GM23338 (cell line): Measurements from ENCODE around the gene TAS2R40. TPM values are rescaled to one million over a fixed set of nuclear protein-coding genes. Genes with fewer than 3 reads are reported as not detected.
A peak's percentile ranks its signal among the peaks of the same experiment; 100 is the strongest.

Source experiments
- ATAC-seq: fragments of 200-7000 bp; cut with Tn5 transposase; 3 replicates; pipeline ENCODE4 v1.9.1; 2020
- DNase-seq: peaks from one replicate; pipeline ENCODE4 v3.0.0-alpha.2; 2015; ENCODE audit warnings: low spot score
- H2AFZ ChIP-seq: fragments of 200-600 bp; sonication (generic); 2 replicates; pipeline ENCODE4 v1.8.0; 2016; ENCODE audit warnings: antibody characterized with exemption, mild to moderate bottlenecking, moderate library complexity
- H3F3A ChIP-seq: fragments of 200-600 bp; sonication (generic); replicated peaks from 2 replicates; pipeline ENCODE4 v1.8.0; 2017; ENCODE audit warnings: antibody characterized with exemption, mixed run types, low read depth
- H3K27ac ChIP-seq: fragments of 200-600 bp; sonication (generic); 2 replicates; pipeline ENCODE4 v1.6.1; 2016; ENCODE audit warnings: low read depth
- H3K27me3 ChIP-seq: fragments of 200-600 bp; sonication (generic); 2 replicates; pipeline ENCODE4 v1.8.0; 2016; ENCODE audit warnings: mild to moderate bottlenecking, mixed run types, moderate library complexity; ENCODE audit not compliant: insufficient read depth
- H3K36me3 ChIP-seq: fragments of 200-600 bp; sonication (generic); 2 replicates; pipeline ENCODE4 v1.8.0; 2016; ENCODE audit warnings: mild to moderate bottlenecking; ENCODE audit not compliant: insufficient read depth
- H3K4me1 ChIP-seq: fragments of 200-600 bp; sonication (generic); 2 replicates; pipeline ENCODE4 v1.8.0; 2016; ENCODE audit warnings: mild to moderate bottlenecking, moderate library complexity; ENCODE audit not compliant: insufficient read depth
- H3K4me2 ChIP-seq: fragments of 200-600 bp; sonication (generic); 2 replicates; pipeline ENCODE4 v1.7.1; 2017; ENCODE audit warnings: mixed run types
- H3K4me3 ChIP-seq: fragments of 200-600 bp; sonication (generic); 2 replicates; pipeline ENCODE4 v1.6.1; 2016; ENCODE audit warnings: mixed run types
- H3K79me2 ChIP-seq: fragments of 200-600 bp; sonication (generic); replicated peaks from 2 replicates; pipeline ENCODE4 v1.8.0; 2017; ENCODE audit warnings: mild to moderate bottlenecking; ENCODE audit not compliant: insufficient read depth
- H3K9me2 ChIP-seq: fragments of 200-600 bp; sonication (generic); 2 replicates; pipeline ENCODE4 v1.8.0; 2017; ENCODE audit not compliant: insufficient read depth
- H4K20me1 ChIP-seq: fragments of 200-600 bp; sonication (generic); replicated peaks from 2 replicates; pipeline ENCODE4 v1.8.0; 2017; ENCODE audit warnings: mild to moderate bottlenecking; ENCODE audit not compliant: insufficient read depth
- H3K27ac Mint-ChIP-seq: 2 replicates; pipeline ENCODE4 v1.8.0; 2020; ENCODE audit warnings: inconsistent platforms, mild to moderate bottlenecking, moderate library complexity, mixed read lengths
- H3K27me3 Mint-ChIP-seq: 3 replicates; pipeline ENCODE4 v1.8.0; 2022; ENCODE audit warnings: low read depth, mild to moderate bottlenecking, moderate library complexity, mixed read lengths, inconsistent platforms; ENCODE audit not compliant: insufficient read depth, poor library complexity
- H3K36me3 Mint-ChIP-seq: 3 replicates; pipeline ENCODE4 v1.8.0; 2021; ENCODE audit warnings: low read depth, mild to moderate bottlenecking, inconsistent platforms, moderate library complexity, mixed read lengths
- H3K4me1 Mint-ChIP-seq: 3 replicates; pipeline ENCODE4 v1.8.0; 2020; ENCODE audit warnings: mild to moderate bottlenecking, inconsistent platforms, mixed read lengths
- H3K4me3 Mint-ChIP-seq: 3 replicates; pipeline ENCODE4 v1.8.0; 2021; ENCODE audit warnings: moderate library complexity, mild to moderate bottlenecking, inconsistent platforms, mixed read lengths
- H3K9me3 Mint-ChIP-seq: 3 replicates; pipeline ENCODE4 v1.8.0; 2020; ENCODE audit warnings: moderate library complexity, mild to moderate bottlenecking, inconsistent platforms, mixed read lengths
- CREB1 ChIP-seq: fragments of 250-450 bp; sonication (Bioruptor Pico); IDR thresholded peaks from 2 replicates; pipeline ENCODE4 v1.5.0; 2020; ENCODE audit warnings: low read depth, mild to moderate bottlenecking, moderate library complexity
- EZH2 ChIP-seq: fragments of 200-600 bp; sonication (generic); IDR thresholded peaks from one replicate; pipeline ENCODE4 v1.8.0; 2017; ENCODE audit warnings: antibody characterized with exemption, mild to moderate bottlenecking, low read depth; ENCODE audit not compliant: unreplicated experiment
- EZH2phosphoT487 ChIP-seq: fragments of 200-600 bp; sonication (generic); IDR thresholded peaks from one replicate; pipeline ENCODE4 v1.8.1; 2018; ENCODE audit warnings: antibody characterized with exemption; ENCODE audit not compliant: unreplicated experiment
- NANOG ChIP-seq: IDR thresholded peaks from 2 replicates; pipeline ENCODE4 v1.6.1; 2016; ENCODE audit warnings: antibody characterized with exemption, borderline replicate concordance
- POLR2AphosphoS5 ChIP-seq: IDR thresholded peaks from 2 replicates; pipeline ENCODE4 v1.6.1; 2016; ENCODE audit warnings: antibody characterized with exemption, low read depth
- STAT1 ChIP-seq: IDR thresholded peaks from one replicate; pipeline ENCODE4 v1.6.1; 2016; ENCODE audit warnings: antibody characterized with exemption; ENCODE audit not compliant: unreplicated experiment
- ZNF114 ChIP-seq: fragments of 250-450 bp; sonication (Bioruptor Pico); IDR thresholded peaks from 2 replicates; pipeline ENCODE4 v1.5.0; 2020; ENCODE audit warnings: mild to moderate bottlenecking, moderate library complexity
- ZNF331 ChIP-seq: fragments of 250-450 bp; sonication (Bioruptor Pico); IDR thresholded peaks from 2 replicates; pipeline ENCODE4 v1.5.0; 2020; ENCODE audit warnings: low read depth, mild to moderate bottlenecking, moderate library complexity
- polyA plus RNA-seq: library from polyadenylated mRNA; unstranded; fragments of >200 nt; fragmentation: Nextera tagmentation; extraction: Ambion mirVana; gene quantifications from 2 replicates; pipeline ENCODE4 v1.2.1, GENCODE V29; 2016
- total RNA-seq: library from RNA; depleted of rRNA; stranded (reverse); fragments of >200 nt; shearing (Covaris generic); gene quantifications from 2 replicates; pipeline ENCODE4 v1.2.3, GENCODE V29; 2014
- TF ChIP-seq, protein P1 (sequence below): fragments of 250-450 bp; sonication (Bioruptor Pico); IDR thresholded peaks from 2 replicates; pipeline ENCODE4 v1.5.0; 2020; ENCODE audit warnings: mild to moderate bottlenecking, moderate library complexity
- TF ChIP-seq, protein P2 (sequence below): IDR thresholded peaks from 2 replicates; pipeline ENCODE4 v1.6.1; 2016; ENCODE audit warnings: antibody characterized with exemption

The TAS2R40 gene
- total and polyA plus RNA-seq, 2 experiments from 2014 or later, result not detected

DNA sequence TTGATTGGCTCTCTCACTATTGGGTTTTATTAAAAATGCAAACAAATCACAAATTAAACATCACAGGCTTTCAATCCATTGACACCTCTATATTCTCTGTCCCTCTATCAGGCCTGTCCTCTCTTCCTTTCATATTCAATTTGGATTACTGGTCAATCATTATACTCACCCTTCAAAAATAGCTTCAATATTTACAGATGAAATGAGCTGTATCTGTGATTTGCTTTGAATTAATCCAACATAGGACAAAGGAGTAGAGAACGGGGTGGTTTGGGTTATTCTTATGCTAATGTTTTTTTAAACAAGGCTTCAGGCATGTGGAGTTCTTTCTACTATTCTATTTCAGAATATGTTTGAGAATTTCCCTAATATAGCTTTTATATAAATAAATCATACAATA, 36.3 kb upstream of the TAS2R40 start (continued):
- TF ChIP-seq, protein P1, sequence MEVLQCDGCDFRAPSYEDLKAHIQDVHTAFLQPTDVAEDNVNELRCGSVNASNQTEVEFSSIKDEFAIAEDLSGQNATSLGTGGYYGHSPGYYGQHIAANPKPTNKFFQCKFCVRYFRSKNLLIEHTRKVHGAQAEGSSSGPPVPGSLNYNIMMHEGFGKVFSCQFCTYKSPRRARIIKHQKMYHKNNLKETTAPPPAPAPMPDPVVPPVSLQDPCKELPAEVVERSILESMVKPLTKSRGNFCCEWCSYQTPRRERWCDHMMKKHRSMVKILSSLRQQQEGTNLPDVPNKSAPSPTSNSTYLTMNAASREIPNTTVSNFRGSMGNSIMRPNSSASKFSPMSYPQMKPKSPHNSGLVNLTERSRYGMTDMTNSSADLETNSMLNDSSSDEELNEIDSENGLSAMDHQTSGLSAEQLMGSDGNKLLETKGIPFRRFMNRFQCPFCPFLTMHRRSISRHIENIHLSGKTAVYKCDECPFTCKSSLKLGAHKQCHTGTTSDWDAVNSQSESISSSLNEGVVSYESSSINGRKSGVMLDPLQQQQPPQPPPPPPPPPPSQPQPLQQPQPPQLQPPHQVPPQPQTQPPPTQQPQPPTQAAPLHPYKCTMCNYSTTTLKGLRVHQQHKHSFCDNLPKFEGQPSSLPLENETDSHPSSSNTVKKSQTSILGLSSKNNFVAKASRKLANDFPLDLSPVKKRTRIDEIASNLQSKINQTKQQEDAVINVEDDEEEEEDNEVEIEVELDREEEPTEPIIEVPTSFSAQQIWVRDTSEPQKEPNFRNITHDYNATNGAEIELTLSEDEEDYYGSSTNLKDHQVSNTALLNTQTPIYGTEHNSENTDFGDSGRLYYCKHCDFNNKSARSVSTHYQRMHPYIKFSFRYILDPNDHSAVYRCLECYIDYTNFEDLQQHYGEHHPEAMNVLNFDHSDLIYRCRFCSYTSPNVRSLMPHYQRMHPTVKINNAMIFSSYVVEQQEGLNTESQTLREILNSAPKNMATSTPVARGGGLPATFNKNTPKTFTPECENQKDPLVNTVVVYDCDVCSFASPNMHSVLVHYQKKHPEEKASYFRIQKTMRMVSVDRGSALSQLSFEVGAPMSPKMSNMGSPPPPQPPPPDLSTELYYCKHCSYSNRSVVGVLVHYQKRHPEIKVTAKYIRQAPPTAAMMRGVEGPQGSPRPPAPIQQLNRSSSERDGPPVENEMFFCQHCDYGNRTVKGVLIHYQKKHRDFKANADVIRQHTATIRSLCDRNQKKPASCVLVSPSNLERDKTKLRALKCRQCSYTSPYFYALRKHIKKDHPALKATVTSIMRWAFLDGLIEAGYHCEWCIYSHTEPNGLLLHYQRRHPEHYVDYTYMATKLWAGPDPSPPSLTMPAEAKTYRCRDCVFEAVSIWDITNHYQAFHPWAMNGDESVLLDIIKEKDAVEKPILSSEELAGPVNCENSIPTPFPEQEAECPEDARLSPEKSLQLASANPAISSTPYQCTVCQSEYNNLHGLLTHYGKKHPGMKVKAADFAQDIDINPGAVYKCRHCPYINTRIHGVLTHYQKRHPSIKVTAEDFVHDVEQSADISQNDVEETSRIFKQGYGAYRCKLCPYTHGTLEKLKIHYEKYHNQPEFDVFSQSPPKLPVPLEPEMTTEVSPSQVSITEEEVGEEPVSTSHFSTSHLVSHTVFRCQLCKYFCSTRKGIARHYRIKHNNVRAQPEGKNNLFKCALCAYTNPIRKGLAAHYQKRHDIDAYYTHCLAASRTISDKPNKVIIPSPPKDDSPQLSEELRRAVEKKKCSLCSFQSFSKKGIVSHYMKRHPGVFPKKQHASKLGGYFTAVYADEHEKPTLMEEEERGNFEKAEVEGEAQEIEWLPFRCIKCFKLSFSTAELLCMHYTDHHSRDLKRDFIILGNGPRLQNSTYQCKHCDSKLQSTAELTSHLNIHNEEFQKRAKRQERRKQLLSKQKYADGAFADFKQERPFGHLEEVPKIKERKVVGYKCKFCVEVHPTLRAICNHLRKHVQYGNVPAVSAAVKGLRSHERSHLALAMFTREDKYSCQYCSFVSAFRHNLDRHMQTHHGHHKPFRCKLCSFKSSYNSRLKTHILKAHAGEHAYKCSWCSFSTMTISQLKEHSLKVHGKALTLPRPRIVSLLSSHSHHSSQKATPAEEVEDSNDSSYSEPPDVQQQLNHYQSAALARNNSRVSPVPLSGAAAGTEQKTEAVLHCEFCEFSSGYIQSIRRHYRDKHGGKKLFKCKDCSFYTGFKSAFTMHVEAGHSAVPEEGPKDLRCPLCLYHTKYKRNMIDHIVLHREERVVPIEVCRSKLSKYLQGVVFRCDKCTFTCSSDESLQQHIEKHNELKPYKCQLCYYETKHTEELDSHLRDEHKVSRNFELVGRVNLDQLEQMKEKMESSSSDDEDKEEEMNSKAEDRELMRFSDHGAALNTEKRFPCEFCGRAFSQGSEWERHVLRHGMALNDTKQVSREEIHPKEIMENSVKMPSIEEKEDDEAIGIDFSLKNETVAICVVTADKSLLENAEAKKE (CRISPR knock-in tag), result no peak

DNA sequence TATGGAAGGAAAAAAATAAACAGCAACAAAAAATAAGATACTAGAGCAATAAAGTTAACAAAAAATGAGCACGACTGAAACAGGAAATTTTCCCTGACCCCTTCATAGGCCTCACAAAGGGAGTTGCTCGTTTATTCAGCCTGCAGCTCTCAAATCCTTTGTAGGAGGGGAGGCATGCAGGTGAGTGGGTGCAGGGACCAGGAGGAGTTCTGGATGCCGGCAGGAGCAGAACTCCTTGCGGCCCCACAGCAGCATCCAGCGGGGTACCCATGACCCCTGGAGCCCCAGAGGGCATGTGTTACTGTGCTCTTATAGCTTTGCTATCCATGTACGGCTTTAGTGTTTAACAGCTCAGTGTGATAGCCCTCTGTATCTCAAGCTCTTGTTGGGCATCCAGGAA, 32.8 kb upstream of the TAS2R40 start:
- H3K36me3 Mint-ChIP-seq, result no peaks in the 10 kb centered on the region
- Histone ChIP-seq H3K27me3 (no peaks in the 10 kb centered on the region), H3K79me2 (no peaks in the 10 kb centered on the region), H3K4me2 (no peak overlapping the region), H4K20me1 (no peaks in the 10 kb centered on the region), H3K27ac (no peak overlapping the region), H3K9me2 (no peaks in the 10 kb centered on the region), H3K36me3 (no peaks in the 10 kb centered on the region), H2AFZ (peak overlapping the region; percentile 57), H3K4me3 (no peak overlapping the region), H3F3A (no peaks in the 10 kb centered on the region), H3K4me1 (peaks cover 15% of the 10 kb centered on the region; the same call in 1 of the 2 replicates)
- no peak overlapping the region for H3K27ac Mint-ChIP-seq
- no peaks in the 10 kb centered on the region for H3K27me3 Mint-ChIP-seq
- ATAC-seq (peak; percentile 82), DNase-seq (peak; percentile 36)
- peaks cover 8% of the 10 kb centered on the region; the same call in 2 of the 3 replicates for H3K4me1 Mint-ChIP-seq
- no peaks in the 10 kb centered on the region for H3K9me3 Mint-ChIP-seq
- H3K4me3 Mint-ChIP-seq, result no peak overlapping the region
- TF ChIP-seq EZH2phosphoT487 (no peak), STAT1 (no peak), POLR2AphosphoS5 (no peak), ZNF114 (no peak), EZH2 (no peak), CREB1 (CRISPR knock-in tag) (no peak), NANOG (no peak), ZNF331 (CRISPR knock-in tag) (no peak)
- TF ChIP-seq, protein P1 (CRISPR knock-in tag), result no peak
- TF ChIP-seq, protein P2, sequence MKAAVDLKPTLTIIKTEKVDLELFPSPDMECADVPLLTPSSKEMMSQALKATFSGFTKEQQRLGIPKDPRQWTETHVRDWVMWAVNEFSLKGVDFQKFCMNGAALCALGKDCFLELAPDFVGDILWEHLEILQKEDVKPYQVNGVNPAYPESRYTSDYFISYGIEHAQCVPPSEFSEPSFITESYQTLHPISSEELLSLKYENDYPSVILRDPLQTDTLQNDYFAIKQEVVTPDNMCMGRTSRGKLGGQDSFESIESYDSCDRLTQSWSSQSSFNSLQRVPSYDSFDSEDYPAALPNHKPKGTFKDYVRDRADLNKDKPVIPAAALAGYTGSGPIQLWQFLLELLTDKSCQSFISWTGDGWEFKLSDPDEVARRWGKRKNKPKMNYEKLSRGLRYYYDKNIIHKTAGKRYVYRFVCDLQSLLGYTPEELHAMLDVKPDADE, result no peak
